Vagina (tissue), 2 donors: Measurements from ENCODE around the gene RXYLT1.

ENCODE experiments used
- CTCF ChIP-seq, 3 experiments: fragments of 450-650 bp in 2 of 3; fragments of 200-600 bp in 1 of 3; sonication (generic) in 1 of 3; IDR thresholded peaks; one replicate each; pipeline ENCODE4 v1.5.1; 2017 to 2019; ENCODE audit warnings: antibody characterized with exemption in 3 of 3, mild to moderate bottlenecking in 2 of 3, moderate library complexity in 2 of 3
- POLR2A ChIP-seq, 2 donors: fragments of 450-650 bp; IDR thresholded peaks; one replicate each; pipeline ENCODE4 v1.6.1; 2017; ENCODE audit warnings: antibody characterized with exemption in 2 of 2, mild to moderate bottlenecking in 2 of 2, moderate library complexity in 2 of 2
- POLR2AphosphoS5 ChIP-seq, 2 donors: sonication (generic); formaldehyde crosslinking; IDR thresholded peaks; one replicate each; pipeline ENCODE4 v1.9.0; 2017; ENCODE audit warnings: antibody characterized with exemption in 2 of 2, mild to moderate bottlenecking in 2 of 2, low read depth in 1 of 2; ENCODE audit not compliant: insufficient read depth in 1 of 2

DNA sequence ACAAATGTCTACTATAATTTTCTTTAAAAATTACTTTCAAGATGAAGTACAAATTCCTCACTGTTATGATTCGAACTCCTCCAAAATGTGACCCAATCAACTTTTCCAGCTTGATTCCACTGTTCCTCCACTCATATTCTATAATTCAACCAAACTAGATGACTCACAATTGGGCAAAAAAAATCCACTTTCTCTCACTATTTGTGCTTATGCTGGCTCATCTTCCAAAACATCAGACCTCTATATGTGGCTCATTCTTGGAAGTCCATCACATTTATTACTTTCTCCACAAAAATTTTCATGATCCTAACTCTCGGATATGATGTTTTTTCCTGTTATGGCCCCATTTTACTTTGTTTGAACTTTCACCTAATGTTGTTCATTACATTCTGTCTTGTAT, 26.9 kb upstream of the RXYLT1 start:
- no peak for TF ChIP-seq CTCF (IDR thresholded peaks at IDR 0.05)
- no peak for TF ChIP-seq POLR2AphosphoS5 (IDR thresholded peaks at IDR 0.05; ENCODE audit: insufficient read depth in 1 of 2, low read depth in 1 of 2)
- TF ChIP-seq POLR2A (IDR thresholded peaks at IDR 0.05): no peak
